Gastroesophageal sphincter (tissue), 4 donors: ENCODE data around the gene CD72. TPM values are rescaled to one million over a fixed set of nuclear protein-coding genes. Genes with fewer than 3 reads are reported as not detected.

Experiments used
- ATAC-seq: fragments of 150-250 bp; one replicate; pipeline ENCODE4 v1.9.1; 2016; ENCODE audit warnings: mild to moderate bottlenecking, moderate library complexity
- H3K27ac ChIP-seq, 4 donors: fragments of 200-600 bp; sonication (generic) in 3 of 4; 1 replicate in 3 of 4; 2 replicates in 1 of 4; pipeline ENCODE4 v1.5.1; 2016 to 2019
- H3K27me3 ChIP-seq: fragments of 200-600 bp; sonication (generic); one replicate; pipeline ENCODE4 v1.5.1; 2019
- H3K36me3 ChIP-seq, 2 donors: fragments of 200-600 bp; sonication (generic); one replicate each; pipeline ENCODE4 v1.5.1; 2019; ENCODE audit warnings: control low read depth in 1 of 2
- H3K4me1 ChIP-seq, 3 donors: fragments of 200-600 bp; sonication (generic); 1 replicate in 2 of 3; 2 replicates in 1 of 3; pipeline ENCODE4 v1.5.1; 2016 to 2019; ENCODE audit warnings: control low read depth in 2 of 3
- H3K4me3 ChIP-seq, 2 donors: fragments of 200-600 bp; sonication (generic); one replicate each; pipeline ENCODE4 v1.5.1; 2019; ENCODE audit warnings: mild to moderate bottlenecking in 1 of 2, moderate library complexity in 1 of 2
- H3K9me3 ChIP-seq, 3 donors: fragments of 200-600 bp; sonication (generic); one replicate each; pipeline ENCODE4 v1.5.1; 2017 to 2019; ENCODE audit warnings: control low read depth in 2 of 3
- EP300 ChIP-seq: sonication (generic); formaldehyde crosslinking; IDR thresholded peaks from one replicate; pipeline ENCODE4 v1.6.1; 2017; ENCODE audit warnings: antibody characterized with exemption, mild to moderate bottlenecking
- POLR2A ChIP-seq, 2 donors: fragments of 450-650 bp; IDR thresholded peaks; one replicate each; pipeline ENCODE4 v1.6.1; 2017; ENCODE audit warnings: antibody characterized with exemption in 2 of 2, mild to moderate bottlenecking in 2 of 2, moderate library complexity in 1 of 2
- POLR2AphosphoS5 ChIP-seq: sonication (generic); formaldehyde crosslinking; IDR thresholded peaks from one replicate; pipeline ENCODE4 v1.6.1; 2017; ENCODE audit warnings: antibody characterized with exemption
- WGBS, 2 donors: methylation state at CpG; one replicate each; pipeline ENCODE4 v1.1.5; 2018; ENCODE audit warnings: low coverage in 1 of 2; 5-methylcytosine and 5-hydroxymethylcytosine counted together
- total RNA-seq, 4 donors: library from RNA; depleted of rRNA; stranded (reverse); fragments of >200 nt; gene quantifications; one replicate each; pipeline ENCODE4 v1.1.0, GENCODE V29; 2016
- TF ChIP-seq, protein P1 (sequence below), 4 experiments: fragments of 200-600 bp in 2 of 4; fragments of 450-650 bp in 2 of 4; sonication (generic) in 1 of 4; IDR thresholded peaks; one replicate each; pipeline ENCODE4 v1.5.1; 2017 to 2019; ENCODE audit warnings: antibody characterized with exemption in 4 of 4, mild to moderate bottlenecking in 2 of 4, moderate library complexity in 2 of 4

CD72 gene
- total RNA-seq, 4 donors from 2014 or later = 1.0 to 2.0 (median 1.5) TPM

DNA sequence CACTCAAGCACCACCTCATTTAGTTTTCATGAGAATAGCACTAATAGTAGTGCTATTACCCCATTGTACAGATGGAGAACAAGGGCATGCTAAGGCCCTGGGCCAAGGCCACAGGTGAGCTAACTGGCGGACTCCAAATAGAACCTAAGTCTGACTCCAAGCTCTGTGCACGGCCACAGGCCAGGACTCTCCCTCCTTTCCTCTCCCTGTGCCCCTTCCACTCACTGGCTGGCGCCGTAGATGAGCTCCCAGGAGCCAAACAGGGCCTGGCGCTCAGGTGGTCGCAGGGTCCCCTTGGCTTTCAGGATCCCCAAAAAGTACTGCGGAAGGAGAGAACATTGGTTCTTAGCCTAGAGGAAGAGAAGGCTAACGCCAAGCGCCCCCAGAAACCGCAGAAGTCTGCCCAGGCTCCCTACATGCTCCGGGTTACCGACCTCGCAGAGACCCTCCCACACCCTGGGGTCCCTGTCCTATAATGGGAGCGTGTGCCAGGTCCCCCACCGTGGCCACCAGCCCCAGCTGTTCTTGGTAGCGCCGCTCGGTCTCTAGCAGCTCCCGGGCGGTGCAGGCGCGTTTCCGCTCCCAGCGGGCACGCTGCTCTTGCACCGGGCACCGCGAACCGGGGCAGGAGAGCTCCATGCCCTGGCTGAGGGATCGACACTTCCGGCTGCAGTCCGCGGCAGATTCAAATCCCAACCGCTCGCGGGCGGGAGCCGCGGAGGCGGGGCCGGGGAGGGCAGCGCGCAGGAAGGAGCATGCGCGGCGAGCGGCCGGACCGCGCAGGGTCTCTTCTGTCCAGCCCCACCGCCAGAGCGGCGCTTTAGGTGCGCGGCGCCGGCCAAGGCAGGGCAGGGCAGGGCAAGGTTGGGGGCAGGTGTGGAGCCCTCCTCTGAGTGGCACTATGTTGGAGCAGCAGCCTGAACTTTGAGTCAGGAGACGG, 46.6 kb upstream of the CD72 start, which contains the start of gene ARHGEF39:
TSS of gene ARHGEF39 (minus strand) at position 665 of the 940 bp plus-strand sequence. CDS start at position 639, 26 bp downstream.
- peak within 1 kb of the TSS; percentile 16 to 60 for H3K4me3 ChIP-seq
- no peaks in the 10 kb centered on the region for H3K27me3 ChIP-seq
- TF ChIP-seq POLR2AphosphoS5 (peak; percentile 64), POLR2A (IDR thresholded peaks at IDR 0.05) (peak in 1 of 2 donors; percentile 27), EP300 (no peak)
- TF ChIP-seq, protein P1, sequence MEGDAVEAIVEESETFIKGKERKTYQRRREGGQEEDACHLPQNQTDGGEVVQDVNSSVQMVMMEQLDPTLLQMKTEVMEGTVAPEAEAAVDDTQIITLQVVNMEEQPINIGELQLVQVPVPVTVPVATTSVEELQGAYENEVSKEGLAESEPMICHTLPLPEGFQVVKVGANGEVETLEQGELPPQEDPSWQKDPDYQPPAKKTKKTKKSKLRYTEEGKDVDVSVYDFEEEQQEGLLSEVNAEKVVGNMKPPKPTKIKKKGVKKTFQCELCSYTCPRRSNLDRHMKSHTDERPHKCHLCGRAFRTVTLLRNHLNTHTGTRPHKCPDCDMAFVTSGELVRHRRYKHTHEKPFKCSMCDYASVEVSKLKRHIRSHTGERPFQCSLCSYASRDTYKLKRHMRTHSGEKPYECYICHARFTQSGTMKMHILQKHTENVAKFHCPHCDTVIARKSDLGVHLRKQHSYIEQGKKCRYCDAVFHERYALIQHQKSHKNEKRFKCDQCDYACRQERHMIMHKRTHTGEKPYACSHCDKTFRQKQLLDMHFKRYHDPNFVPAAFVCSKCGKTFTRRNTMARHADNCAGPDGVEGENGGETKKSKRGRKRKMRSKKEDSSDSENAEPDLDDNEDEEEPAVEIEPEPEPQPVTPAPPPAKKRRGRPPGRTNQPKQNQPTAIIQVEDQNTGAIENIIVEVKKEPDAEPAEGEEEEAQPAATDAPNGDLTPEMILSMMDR (IDR thresholded peaks at IDR 0.05) = peak in 3 of 4 experiments; percentile 16 to 37 (median 27)
- peaks cover 0 to 66% (median 17%) of the 10 kb centered on the region in 3 donors for H3K4me1 ChIP-seq
- ATAC-seq = peak; percentile 78
- H3K9me3 ChIP-seq = no peaks in the 10 kb centered on the region
- H3K36me3 ChIP-seq = peaks cover 0 to 11% of the 10 kb centered on the region in 2 donors
- H3K27ac ChIP-seq = peak within 1 kb of the TSS; percentile 94 to 100 (median 100)
- no CpG with 5 or more reads among the region's 58 CpGs for WGBS, 2 donors

DNA sequence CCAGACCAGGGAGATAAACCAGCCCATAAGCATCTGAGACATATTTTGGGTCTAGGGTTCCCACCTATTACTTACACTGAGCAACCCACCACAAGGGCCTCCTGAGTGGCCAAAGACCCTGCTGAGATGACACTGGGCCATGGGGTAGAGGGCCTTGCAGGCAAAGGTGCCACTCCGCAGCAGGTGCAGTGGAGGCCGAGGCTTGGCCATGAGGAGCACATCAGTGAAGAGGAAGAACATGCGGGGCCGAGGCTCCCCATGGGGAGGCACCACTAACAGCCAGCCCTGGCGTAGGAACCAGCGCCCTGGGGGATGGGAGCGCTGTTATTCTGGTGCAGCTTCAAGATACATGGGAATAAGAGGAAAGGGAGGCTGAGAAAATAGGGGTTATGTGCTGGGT, 44.2 kb upstream of the CD72 start:
- peaks cover 0 to 11% of the 10 kb centered on the region in 2 donors for H3K36me3 ChIP-seq
- WGBS, 2 donors = 84 to 91% methylated on average over 4 to 5 of the region's 7 CpGs
- peak overlapping the region; percentile 94 to 100 (median 100) for H3K27ac ChIP-seq
- peaks cover 0 to 78% (median 17%) of the 10 kb centered on the region in 3 donors for H3K4me1 ChIP-seq
- TF ChIP-seq EP300 (no peak), POLR2AphosphoS5 (peak; percentile 21), POLR2A (IDR thresholded peaks at IDR 0.05) (no peak)
- TF ChIP-seq, protein P1 (IDR thresholded peaks at IDR 0.05) = no peak
- no peak overlapping the region for H3K4me3 ChIP-seq
- ATAC-seq = no peak
- no peaks in the 10 kb centered on the region for H3K27me3 ChIP-seq
- H3K9me3 ChIP-seq = no peaks in the 10 kb centered on the region

DNA sequence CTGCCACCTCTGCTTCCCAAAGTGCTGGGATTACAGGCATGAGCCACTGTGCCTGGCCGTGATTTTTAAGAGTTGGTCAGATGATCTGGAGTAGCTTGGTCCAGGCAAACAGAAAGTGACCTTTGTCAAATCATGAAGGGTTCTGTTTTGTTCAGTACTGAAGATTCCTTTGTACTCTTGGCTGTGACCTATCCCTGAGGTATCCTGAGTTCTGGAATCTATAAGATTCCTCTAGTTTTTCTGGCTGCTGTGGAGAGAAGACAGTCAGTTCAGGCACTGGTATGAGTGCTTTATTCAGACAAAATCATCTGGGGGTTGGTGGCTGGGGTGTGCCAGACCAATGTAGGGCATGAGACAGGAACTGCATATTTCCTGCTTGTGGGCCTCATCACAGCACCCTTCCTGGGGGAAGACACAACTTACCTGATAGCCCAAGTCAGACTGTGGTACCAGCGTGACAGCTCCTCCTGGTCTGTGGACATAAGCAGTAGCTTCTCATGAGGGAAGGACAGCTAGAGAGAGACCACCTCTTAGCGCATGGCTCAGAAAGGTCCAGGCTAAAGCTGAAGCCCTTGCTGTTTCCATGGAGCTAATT, 43.6 kb upstream of the CD72 start:
- no peak overlapping the region for H3K4me3 ChIP-seq
- ATAC-seq = no peak
- peaks cover 0 to 84% (median 17%) of the 10 kb centered on the region in 3 donors for H3K4me1 ChIP-seq
- peak overlapping the region; percentile 94 to 100 (median 100) for H3K27ac ChIP-seq
- TF ChIP-seq POLR2AphosphoS5 = peak; percentile 29
- TF ChIP-seq, protein P1 (IDR thresholded peaks at IDR 0.05) = no peak
- 8 to 29% methylated on average over 1 of the region's 3 CpGs for WGBS, 2 donors
- H3K36me3 ChIP-seq = peaks cover 0 to 11% of the 10 kb centered on the region in 2 donors
- no peaks in the 10 kb centered on the region for H3K27me3 ChIP-seq
- no peaks in the 10 kb centered on the region for H3K9me3 ChIP-seq

DNA sequence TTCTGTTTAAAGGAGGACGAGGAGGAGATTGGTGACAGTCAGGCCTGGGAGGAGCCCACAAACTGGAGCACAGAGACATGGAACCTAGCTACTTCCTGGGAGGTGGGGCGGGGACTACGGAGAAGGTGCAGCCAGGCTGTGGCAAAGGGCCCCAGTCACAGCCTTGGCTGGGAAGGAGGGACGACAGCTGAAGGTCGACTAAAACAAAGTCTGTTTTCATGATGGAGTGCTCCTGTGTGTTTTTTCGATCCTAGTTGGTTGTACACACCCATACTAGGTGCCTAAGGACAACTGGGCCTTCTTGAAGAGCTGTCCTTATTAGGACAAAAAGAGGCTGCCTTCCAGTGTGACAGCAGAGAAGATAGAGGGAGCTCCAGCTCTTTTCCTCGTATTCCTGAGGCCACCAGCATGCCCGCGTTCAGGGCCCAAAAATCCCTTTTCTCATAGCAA, 42.8 kb upstream of the CD72 start:
- ATAC-seq = peak; percentile 3
- Histone ChIP-seq H3K4me3 (peak overlapping the region in 1 of 2 donors; percentile 97), H3K4me1 (peaks cover 0 to 85% (median 17%) of the 10 kb centered on the region in 3 donors), H3K27ac (peak overlapping the region; percentile 94 to 100 (median 100)), H3K27me3 (no peaks in the 10 kb centered on the region), H3K9me3 (no peaks in the 10 kb centered on the region), H3K36me3 (peaks cover 0 to 11% of the 10 kb centered on the region in 2 donors)
- 2 to 37% methylated on average over 7 to 8 of the region's 9 CpGs for WGBS, 2 donors
- TF ChIP-seq, protein P1 (IDR thresholded peaks at IDR 0.05) = peak in 3 of 4 experiments; percentile 48 to 74 (median 62)
- TF ChIP-seq POLR2AphosphoS5 = peak; percentile 74
- TF ChIP-seq EP300 = no peak
- peak; percentile 46 to 62 for TF ChIP-seq POLR2A (IDR thresholded peaks at IDR 0.05)
